ENCODE data around the gene TRAK1. TPM values are rescaled to one million over a fixed set of nuclear protein-coding genes. Genes with fewer than 3 reads are reported as not detected.
"Not testable (repeated sequence)": the region's sequence is repeated elsewhere in the genome, so short reads cannot be mapped to it uniquely, and the experiment has no call there.

The TRAK1 gene
- 49.7 TPM for polyA plus RNA-seq (ENCODE audit: insufficient read length)
- long read RNA-seq, donor 1, full-length matches to known transcripts, result 1 of 19 reads
- long read RNA-seq, donor 1, partial matches to known transcripts, result 18 of 19 reads
- long read RNA-seq, donor 1, other reads (novel, unspliced or antisense), result 0 of 19 reads
- long read RNA-seq, donor 2, full-length matches to known transcripts, result 7 of 30 reads
- long read RNA-seq, donor 2, partial matches to known transcripts, result 23 of 30 reads
- long read RNA-seq, donor 2, other reads (novel, unspliced or antisense), result 0 of 30 reads
- long read RNA-seq, donor 3, partial matches to known transcripts, result 0 of 1 reads
- long read RNA-seq, donor 3, other reads (novel, unspliced or antisense), result 0 of 1 reads
- long read RNA-seq, donor 4, result 0 reads
- long read RNA-seq, donor 5, result 0 reads
- long read RNA-seq, donor 6, full-length matches to known transcripts, result 2 of 15 reads
- long read RNA-seq, donor 6, partial matches to known transcripts, result 13 of 15 reads
- long read RNA-seq, donor 6, other reads (novel, unspliced or antisense), result 0 of 15 reads
- long read RNA-seq, donor 7, full-length matches to known transcripts, result 2 of 32 reads
- long read RNA-seq, donor 7, partial matches to known transcripts, result 25 of 32 reads
- long read RNA-seq, donor 7, other reads (novel, unspliced or antisense), result 5 of 32 reads
- long read RNA-seq, donor 8, full-length matches to known transcripts, result 1 of 1 reads
- long read RNA-seq, donor 8, partial matches to known transcripts, result 0 of 1 reads
- long read RNA-seq, donor 8, other reads (novel, unspliced or antisense), result 0 of 1 reads

- DNase-seq, result no peak
Observed at GRCh38 chr3:42090973-42091731, at the start of gene TRAK1. TRAK1 (plus strand) TSS chr3:42091357; CDS start chr3:42091470, 113 bp downstream.

DNA sequence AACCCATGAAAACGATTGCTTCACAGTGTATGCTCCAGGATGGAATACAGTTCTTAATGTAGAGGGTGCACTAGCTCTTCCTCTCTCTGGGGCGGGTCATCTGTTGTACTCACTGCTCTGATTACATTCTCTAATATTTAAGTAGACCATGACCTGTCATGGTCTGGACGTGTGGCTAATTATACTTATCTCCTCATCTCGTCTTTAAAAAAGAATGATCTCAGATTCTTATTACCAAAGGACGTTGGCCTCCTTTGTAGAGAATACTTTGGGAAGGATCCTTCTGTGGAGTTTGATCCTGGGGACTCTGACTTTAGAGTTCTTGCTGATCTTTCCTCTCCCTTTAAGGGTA, 48.4 kb upstream of the TRAK1 start:
- DNase-seq, result no peak

DNA sequence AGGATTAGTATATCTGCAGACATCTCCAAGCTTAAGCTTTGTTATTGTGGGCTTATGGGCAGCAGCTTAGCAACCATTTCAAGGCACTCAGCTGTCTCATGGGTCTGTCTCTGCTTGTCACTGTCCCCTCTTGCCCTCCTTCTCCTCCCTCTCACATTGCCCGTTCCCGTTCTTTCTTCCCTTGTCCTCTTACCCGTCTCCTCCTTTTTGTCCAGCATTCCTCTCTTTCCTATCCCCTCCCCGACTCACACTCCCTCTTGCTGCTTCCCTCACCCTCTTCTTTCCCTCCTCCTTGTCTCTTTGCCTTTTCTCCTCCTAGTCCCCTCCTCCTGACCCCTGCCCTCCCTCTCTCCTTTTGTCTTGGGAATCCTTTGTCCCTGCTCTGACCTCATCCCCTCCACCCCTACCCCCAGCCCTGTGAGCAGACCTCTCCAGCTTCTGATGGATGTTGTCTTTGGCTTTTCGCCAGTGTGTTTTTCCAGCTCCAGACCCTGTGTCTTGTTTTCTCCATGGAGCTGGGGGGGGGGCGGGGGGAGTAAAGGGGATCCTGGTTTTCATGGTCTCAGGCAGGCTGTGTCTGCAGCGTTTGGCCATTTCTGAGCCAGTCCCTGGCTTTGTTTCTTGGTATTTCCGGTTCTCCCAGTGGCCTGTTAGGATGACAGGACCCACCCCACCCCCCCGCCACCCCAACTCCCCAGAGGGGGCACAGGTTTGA, 47.9 kb upstream of the TRAK1 start:
- peak; percentile 93 for DNase-seq

GRCh38 chr3:42045708-42046243, 45.4 kb upstream of the TRAK1 start:
- DNase-seq, result no peak

GRCh38 chr3:42048526-42048925, 42.6 kb upstream of the TRAK1 start:
- not testable (repeated sequence) for DNase-seq

DNA sequence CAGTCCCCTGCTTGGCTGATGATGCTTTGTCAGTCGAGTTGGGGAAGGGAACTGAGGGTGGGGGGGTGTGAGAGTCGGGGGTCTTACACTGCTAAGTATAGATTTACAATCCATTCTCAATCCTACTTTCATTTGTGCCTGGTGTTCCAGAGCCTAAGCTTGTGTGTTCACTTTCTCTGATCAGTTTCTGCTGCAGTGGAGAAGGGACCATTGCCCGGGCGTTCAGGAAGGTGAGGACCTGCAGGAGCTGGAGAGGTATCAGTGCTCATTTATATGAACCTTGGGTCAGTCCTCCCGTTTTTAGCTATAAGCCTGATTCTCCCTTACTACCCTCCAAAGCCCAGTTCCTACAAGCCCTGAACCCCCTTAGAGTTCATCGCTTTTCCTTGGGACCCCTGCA, 41.0 kb upstream of the TRAK1 start:
- no peak for DNase-seq

GRCh38 chr3:42051384-42052131, 39.6 kb upstream of the TRAK1 start:
- DNase-seq, result no peak

DNA sequence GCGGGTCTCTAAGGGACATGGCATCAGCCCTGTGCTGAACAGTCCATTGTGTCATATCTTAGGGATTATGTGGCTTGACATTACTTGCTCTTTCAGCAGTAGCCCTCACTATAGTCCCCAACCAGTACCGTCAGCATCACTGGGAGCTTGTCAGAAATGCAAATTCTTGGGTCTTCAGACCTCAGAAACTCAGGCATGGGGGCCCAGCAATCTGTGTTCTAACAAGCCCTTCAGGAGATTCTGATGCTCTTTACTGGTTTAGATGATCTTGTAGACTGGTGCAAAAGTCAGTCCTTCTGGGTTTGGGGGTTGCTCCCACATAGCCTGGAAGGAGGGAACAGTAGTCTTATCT, 39.0 kb upstream of the TRAK1 start:
- DNase-seq, result no peak

DNA sequence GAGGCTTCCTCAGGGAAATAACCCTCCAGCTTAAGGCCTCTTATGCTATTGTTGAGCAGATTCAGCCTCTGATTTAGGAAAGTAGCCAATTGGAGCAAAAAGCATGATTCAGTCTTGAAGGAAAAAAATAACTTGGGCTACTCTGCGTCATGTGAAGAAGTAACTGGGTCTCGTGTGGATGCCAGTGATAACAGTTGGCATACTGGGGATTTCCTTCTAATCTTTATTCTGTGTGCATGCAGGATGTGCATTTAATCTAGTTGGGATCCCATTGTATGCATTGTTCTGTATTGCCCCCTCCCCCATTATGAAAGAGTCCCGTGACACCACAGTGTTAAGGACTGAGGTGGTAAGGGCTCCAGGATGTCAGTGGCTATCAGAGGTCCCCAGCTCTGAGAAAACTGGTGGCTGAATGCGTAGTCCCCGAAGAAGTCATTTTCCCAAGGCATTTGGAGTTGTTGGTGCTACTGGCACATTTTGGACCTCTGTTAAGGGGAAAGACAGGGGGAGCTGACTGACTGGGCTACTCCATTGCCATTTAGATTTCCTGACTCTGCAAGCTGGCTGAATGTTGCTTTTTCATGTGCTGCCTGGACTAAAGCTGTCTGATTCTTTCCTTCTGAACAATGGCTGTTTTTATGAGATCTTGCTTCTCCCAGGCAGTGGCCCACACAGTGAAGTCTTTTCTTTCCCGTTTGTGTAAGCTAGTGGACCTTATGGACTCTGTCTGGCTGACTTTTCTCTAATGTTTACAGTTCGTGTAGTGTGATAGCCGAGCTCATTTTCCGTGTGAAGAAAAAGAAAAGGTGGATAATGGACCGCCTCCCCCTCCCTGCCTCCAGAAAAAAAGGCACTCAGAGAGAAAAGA, 38.4 kb upstream of the TRAK1 start:
- no peak for DNase-seq

GRCh38 chr3:42053476-42053875, 37.7 kb upstream of the TRAK1 start:
- DNase-seq, result no peak

GRCh38 chr3:42055291-42055690, 35.9 kb upstream of the TRAK1 start:
- DNase-seq, result no peak

DNA sequence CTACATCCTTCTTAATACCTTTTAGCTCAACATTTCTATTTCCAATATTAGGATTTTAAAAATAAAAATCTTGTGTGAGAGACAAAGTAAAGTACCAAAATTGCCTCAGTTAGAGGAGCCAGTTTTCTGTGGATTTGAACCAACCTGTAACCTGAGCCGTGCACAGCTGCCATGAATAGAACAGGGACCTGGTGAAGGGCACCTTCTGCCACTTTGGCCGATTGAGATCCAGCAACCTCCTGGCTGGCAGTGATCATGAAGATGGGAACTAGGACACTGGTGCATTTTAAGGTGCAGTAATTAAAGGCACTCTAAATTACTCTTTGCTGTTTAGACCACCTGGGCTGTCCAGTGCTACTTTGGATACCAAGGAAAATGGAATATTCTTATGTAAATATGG, 34.3 kb upstream of the TRAK1 start:
- DNase-seq, result no peak

GRCh38 chr3:42057561-42058211, 33.5 kb upstream of the TRAK1 start:
- DNase-seq, result no peak

DNA sequence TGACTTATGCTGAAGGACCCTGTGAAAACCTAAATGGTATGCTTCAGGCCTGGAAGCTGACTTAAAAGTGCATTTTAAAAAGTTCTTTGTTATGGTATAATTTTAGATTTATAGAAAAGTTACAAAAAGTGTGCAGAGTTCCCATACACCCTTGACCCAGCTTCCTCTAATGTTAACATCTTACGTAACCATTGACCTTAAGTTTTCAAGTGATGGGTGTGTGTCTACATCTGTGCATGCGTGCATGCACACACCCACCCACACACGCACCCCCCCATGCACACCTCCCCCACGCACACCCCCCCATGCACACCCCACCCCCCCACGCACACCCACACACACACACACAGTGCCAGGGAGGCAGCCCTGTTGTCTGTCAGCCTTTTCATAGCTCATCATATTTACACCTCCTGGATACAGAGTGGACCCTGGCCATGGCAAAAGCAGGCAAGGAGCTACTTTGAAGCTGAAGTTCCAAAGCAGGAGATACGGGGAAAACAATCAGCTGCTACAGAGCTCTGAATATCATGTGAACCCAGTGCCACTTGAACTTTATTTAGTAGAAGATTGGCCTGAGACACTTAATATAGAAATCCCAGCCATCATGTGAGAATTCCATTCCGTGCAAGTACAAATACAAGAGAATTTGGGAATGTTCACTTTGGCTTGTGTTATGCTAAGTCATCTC, 30.0 kb upstream of the TRAK1 start:
- DNase-seq, result no peak

DNA sequence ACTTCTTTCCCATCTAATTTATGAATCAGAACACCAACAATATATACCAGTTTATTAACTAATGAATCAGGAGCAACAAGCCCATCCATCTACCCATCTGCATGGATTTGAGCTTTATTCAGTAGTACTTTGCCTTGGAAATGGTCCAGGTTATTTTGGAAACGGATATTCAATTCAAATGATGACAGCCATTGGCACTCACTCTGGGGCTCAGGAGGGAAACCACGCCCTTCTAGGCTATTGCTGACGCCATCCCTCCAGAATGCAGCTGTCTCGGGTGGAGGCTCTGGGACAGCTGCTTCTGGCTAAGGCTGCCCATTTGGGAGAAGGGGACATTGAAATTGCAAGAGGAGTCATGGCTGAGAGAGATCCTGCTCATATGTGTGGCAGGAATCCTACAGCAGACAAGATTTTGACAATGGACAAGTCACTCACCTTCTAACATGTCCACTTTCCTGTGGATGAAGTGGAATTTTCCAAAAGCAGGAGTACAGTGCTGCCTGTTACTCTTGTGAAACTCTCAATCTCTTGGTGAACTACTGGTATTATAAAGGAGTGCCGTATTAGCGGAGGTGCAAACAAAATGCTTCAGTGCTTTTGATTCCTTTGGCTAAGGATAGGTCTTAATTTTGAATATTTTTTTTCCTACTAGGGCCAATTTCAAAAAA, 29.3 kb upstream of the TRAK1 start:
- DNase-seq, result no peak

- no peak for DNase-seq
Observed at GRCh38 chr3:42062464-42062863, 28.7 kb upstream of the TRAK1 start.

DNA sequence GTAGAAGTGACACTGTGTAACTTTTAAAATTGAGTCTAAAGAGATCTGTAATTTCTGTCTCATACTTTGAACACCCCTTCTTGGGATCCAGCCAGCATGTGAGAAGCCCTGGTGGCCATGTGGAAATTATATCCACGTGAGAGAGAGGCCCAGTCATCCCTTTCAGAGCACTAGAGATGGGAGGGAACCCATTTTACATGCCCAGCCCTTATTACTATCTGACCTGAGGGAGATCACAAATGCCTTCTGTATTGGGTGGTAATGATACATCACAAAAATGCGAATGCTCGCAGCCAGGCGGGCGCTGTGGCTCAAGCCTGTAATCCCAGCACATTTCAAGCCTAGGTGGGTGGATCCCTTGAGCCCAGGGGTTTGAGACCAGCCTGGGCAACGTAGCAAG, 27.3 kb upstream of the TRAK1 start:
- DNase-seq, result no peak

- DNase-seq, result no peak
Observed at GRCh38 chr3:42066516-42067181, 24.5 kb upstream of the TRAK1 start.

Measured in left kidney (tissue), 8 donors.